GM23248 (cell line): ENCODE measurements around the gene RAB6A. TPM values are rescaled to one million over a fixed set of nuclear protein-coding genes. Genes with fewer than 3 reads are reported as not detected.

Experiments
- DNase-seq: peaks from one replicate; pipeline ENCODE4 v3.0.0-alpha.2; 2015
- H2AFZ ChIP-seq: fragments of 200-600 bp; sonication (generic); 2 replicates; pipeline ENCODE4 v1.6.1; 2016; ENCODE audit warnings: antibody characterized with exemption
- H3F3A ChIP-seq: fragments of 200-600 bp; sonication (generic); 2 replicates; pipeline ENCODE4 v1.6.1; 2016; ENCODE audit warnings: mild to moderate bottlenecking, antibody characterized with exemption, mixed run types; ENCODE audit not compliant: insufficient read depth
- H3K27ac ChIP-seq: fragments of 200-600 bp; sonication (generic); 2 replicates; pipeline ENCODE4 v1.5.1; 2016; ENCODE audit warnings: mild to moderate bottlenecking
- H3K27me3 ChIP-seq: fragments of 200-600 bp; sonication (generic); replicated peaks from 2 replicates; pipeline ENCODE4 v1.6.1; 2016; ENCODE audit warnings: mild to moderate bottlenecking; ENCODE audit not compliant: insufficient read depth
- H3K36me3 ChIP-seq: fragments of 200-600 bp; sonication (generic); 2 replicates; pipeline ENCODE4 v1.6.1; 2016; ENCODE audit warnings: low read depth, mild to moderate bottlenecking
- H3K4me1 ChIP-seq: fragments of 200-600 bp; sonication (generic); 2 replicates; pipeline ENCODE4 v1.6.1; 2016; ENCODE audit warnings: mild to moderate bottlenecking; ENCODE audit not compliant: insufficient read depth
- H3K4me2 ChIP-seq: fragments of 200-600 bp; sonication (generic); one replicate; pipeline ENCODE4 v1.6.1; 2016; ENCODE audit warnings: mild to moderate bottlenecking; ENCODE audit not compliant: unreplicated experiment
- H3K4me3 ChIP-seq: fragments of 200-600 bp; sonication (generic); 2 replicates; pipeline ENCODE4 v1.5.1; 2016; ENCODE audit warnings: mild to moderate bottlenecking
- H3K79me2 ChIP-seq: fragments of 200-600 bp; sonication (generic); 2 replicates; pipeline ENCODE4 v1.6.1; 2016; ENCODE audit warnings: mild to moderate bottlenecking; ENCODE audit not compliant: insufficient read depth
- H3K9ac ChIP-seq: fragments of 200-600 bp; sonication (generic); 2 replicates; pipeline ENCODE4 v1.6.1; 2016; ENCODE audit warnings: mild to moderate bottlenecking
- H3K9me2 ChIP-seq: fragments of 200-600 bp; sonication (generic); 2 replicates; pipeline ENCODE4 v1.6.1; 2016; ENCODE audit warnings: mixed run types, mild to moderate bottlenecking, moderate library complexity; ENCODE audit not compliant: insufficient read depth
- H3K9me3 ChIP-seq: fragments of 200-600 bp; sonication (generic); one replicate; pipeline ENCODE4 v1.6.1; 2017; ENCODE audit warnings: low read depth
- H4K20me1 ChIP-seq: fragments of 200-600 bp; sonication (generic); 2 replicates; pipeline ENCODE4 v1.6.0; 2016; ENCODE audit not compliant: insufficient read depth
- EZH2 ChIP-seq: fragments of 200-600 bp; sonication (generic); IDR thresholded peaks from 2 replicates; pipeline ENCODE4 v1.6.1; 2018; ENCODE audit warnings: antibody characterized with exemption, mild to moderate bottlenecking; ENCODE audit not compliant: insufficient read depth, poor library complexity, severe bottlenecking
- EZH2phosphoT487 ChIP-seq: fragments of 200-600 bp; sonication (generic); IDR thresholded peaks from 2 replicates; pipeline ENCODE4 v1.6.1; 2018; ENCODE audit warnings: antibody characterized with exemption, moderate library complexity, mild to moderate bottlenecking, low read depth; ENCODE audit not compliant: insufficient read depth
- WGBS, 2 experiments: methylation state at CpG; one replicate each; pipeline ENCODE4 v1.1.6; 2015 to 2017; ENCODE audit warnings: low lambda C conversion rate in 2 of 2, low coverage in 1 of 2; ENCODE audit errors: missing lambda C conversion rate in 2 of 2; 5-methylcytosine and 5-hydroxymethylcytosine counted together
- in situ Hi-C: fragments of 300-500 bp; cut with MboI; formaldehyde crosslinking; loops from 2 replicates; pipeline ENCODE4 v1.15.0; 2020
- polyA plus RNA-seq: library from polyadenylated mRNA; unstranded; fragments of >200 nt; fragmentation: Nextera tagmentation; extraction: Ambion mirVana; gene quantifications from 2 replicates; pipeline ENCODE4 v1.2.1, GENCODE V29; 2016
- total RNA-seq: library from RNA; depleted of rRNA; stranded (reverse); fragments of >200 nt; shearing (Covaris generic); gene quantifications from 2 replicates; pipeline ENCODE4 v1.2.3, GENCODE V29; 2014

Gene RAB6A
- total and polyA plus RNA-seq, 2 experiments from 2014 or later, result 145 to 147 TPM

- Histone ChIP-seq H3K4me1 (no peaks in the 10 kb centered on the region), H3K9ac (no peak overlapping the region), H3K36me3 (peaks cover 58% of the 10 kb centered on the region), H3F3A (peaks cover 25% of the 10 kb centered on the region), H3K4me2 (no peak overlapping the region), H3K27me3 (no peaks in the 10 kb centered on the region), H3K9me3 (no peaks in the 10 kb centered on the region), H2AFZ (no peak overlapping the region), H3K27ac (no peak overlapping the region), H4K20me1 (0 out of 2 replicates have a peak, but pooled peaks cover 9% of the 10 kb centered on the region), H3K79me2 (peaks cover 99% of the 10 kb centered on the region), H3K9me2 (no peaks in the 10 kb centered on the region), H3K4me3 (no peak overlapping the region)
- DNase-seq, result no peak
- 94 to 100% methylated on average over 1 of the region's 1 CpG for WGBS, 2 experiments
- TF ChIP-seq EZH2 (no peak), EZH2phosphoT487 (no peak)
- in situ Hi-C loops, result no loop called here
Measured at GRCh38 chr11:73716153-73717056, 44.5 kb downstream of the RAB6A start.

DNA sequence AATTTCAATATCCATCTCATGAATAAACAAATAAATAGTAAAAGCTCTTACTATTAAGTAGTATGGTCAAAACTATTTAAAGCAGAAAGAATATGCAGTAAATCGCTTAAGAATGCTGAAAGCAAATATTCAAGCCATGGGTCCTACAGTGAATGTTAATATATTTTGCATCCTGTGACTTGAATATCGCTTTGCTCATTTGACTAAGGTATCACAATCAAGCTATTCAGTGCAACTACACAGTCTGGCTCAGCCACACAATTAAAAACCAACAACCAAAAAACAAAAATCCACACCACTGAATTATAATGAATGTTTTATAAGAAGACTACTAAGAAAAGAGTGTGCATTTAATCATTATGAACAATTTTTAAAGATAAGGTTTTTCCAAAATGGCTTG is 45.3 kb downstream of the RAB6A start:
- peaks cover 98% of the 10 kb centered on the region for H3K79me2 ChIP-seq
- no peak for TF ChIP-seq EZH2
- TF ChIP-seq EZH2phosphoT487, result no peak
- H3F3A ChIP-seq, result peaks cover 20% of the 10 kb centered on the region
- 90 to 100% methylated on average over 2 of the region's 2 CpGs for WGBS, 2 experiments
- no peaks in the 10 kb centered on the region for H3K9me2 ChIP-seq
- peaks cover 66% of the 10 kb centered on the region for H3K36me3 ChIP-seq
- no peaks in the 10 kb centered on the region for H3K9me3 ChIP-seq
- H3K27me3 ChIP-seq, result no peaks in the 10 kb centered on the region
- no peak for DNase-seq
- in situ Hi-C loops, result no loop called here
- H3K4me3 ChIP-seq, result no peak overlapping the region
- H4K20me1 ChIP-seq, result 0 out of 2 replicates have a peak, but pooled peaks cover 9% of the 10 kb centered on the region
- H3K4me1 ChIP-seq, result no peaks in the 10 kb centered on the region
- H3K9ac ChIP-seq, result no peak overlapping the region
- no peak overlapping the region for H2AFZ ChIP-seq
- no peak overlapping the region for H3K4me2 ChIP-seq
- no peak overlapping the region for H3K27ac ChIP-seq

GRCh38 chr11:73710964-73711363 is 49.9 kb downstream of the RAB6A start:
- no peaks in the 10 kb centered on the region for H3K9me3 ChIP-seq
- H3K4me1 ChIP-seq, result no peaks in the 10 kb centered on the region
- H3K9ac ChIP-seq, result no peak overlapping the region
- H3K27ac ChIP-seq, result no peak overlapping the region
- no peak overlapping the region for H3K4me3 ChIP-seq
- no peak overlapping the region for H3K4me2 ChIP-seq
- no peak overlapping the region for H2AFZ ChIP-seq
- H3K9me2 ChIP-seq, result no peaks in the 10 kb centered on the region
- in situ Hi-C loops, result no loop called here
- H4K20me1 ChIP-seq, result 0 out of 2 replicates have a peak, but pooled peaks cover 4% of the 10 kb centered on the region
- peaks cover 16% of the 10 kb centered on the region; the same call in 1 of the 2 replicates for H3F3A ChIP-seq
- H3K27me3 ChIP-seq, result no peaks in the 10 kb centered on the region
- WGBS, 2 experiments, result 79% methylated on average over 3 of the region's 3 CpGs
- DNase-seq, result no peak
- TF ChIP-seq EZH2phosphoT487, result no peak
- no peak for TF ChIP-seq EZH2
- H3K36me3 ChIP-seq, result peaks cover 68% of the 10 kb centered on the region
- H3K79me2 ChIP-seq, result peaks cover 77% of the 10 kb centered on the region

GRCh38 chr11:73705053-73705452 is 55.8 kb downstream of the RAB6A start:
- no peaks in the 10 kb centered on the region for H3K9me3 ChIP-seq
- no peak overlapping the region for H2AFZ ChIP-seq
- peaks cover 60% of the 10 kb centered on the region for H3K36me3 ChIP-seq
- DNase-seq, result no peak
- 0 out of 2 replicates have a peak, but pooled peaks cover 4% of the 10 kb centered on the region for H4K20me1 ChIP-seq
- H3K9ac ChIP-seq, result no peak overlapping the region
- no peaks in the 10 kb centered on the region for H3K27me3 ChIP-seq
- TF ChIP-seq EZH2, result no peak
- TF ChIP-seq EZH2phosphoT487, result no peak
- no peak overlapping the region for H3K4me3 ChIP-seq
- no peaks in the 10 kb centered on the region for H3K9me2 ChIP-seq
- peaks cover 41% of the 10 kb centered on the region for H3K79me2 ChIP-seq
- 91 to 92% methylated on average over 1 of the region's 1 CpG for whole genome bisulfite sequencing, 2 experiments
- no peaks in the 10 kb centered on the region for H3K4me1 ChIP-seq
- peaks cover 9% of the 10 kb centered on the region; the same call in 1 of the 2 replicates for H3F3A ChIP-seq
- in situ Hi-C loops, result no loop called here
- H3K27ac ChIP-seq, result no peak overlapping the region
- H3K4me2 ChIP-seq, result no peak overlapping the region
